ENCODE measurements around the gene MEIS3. TPM values are rescaled to one million over a fixed set of nuclear protein-coding genes. Genes with fewer than 3 reads are reported as not detected.

The MEIS3 gene
- polyA plus RNA-seq, 2 of the 4 experiments (the other 2 are of a cell fraction), result 16.5 to 27.1 TPM

DNA sequence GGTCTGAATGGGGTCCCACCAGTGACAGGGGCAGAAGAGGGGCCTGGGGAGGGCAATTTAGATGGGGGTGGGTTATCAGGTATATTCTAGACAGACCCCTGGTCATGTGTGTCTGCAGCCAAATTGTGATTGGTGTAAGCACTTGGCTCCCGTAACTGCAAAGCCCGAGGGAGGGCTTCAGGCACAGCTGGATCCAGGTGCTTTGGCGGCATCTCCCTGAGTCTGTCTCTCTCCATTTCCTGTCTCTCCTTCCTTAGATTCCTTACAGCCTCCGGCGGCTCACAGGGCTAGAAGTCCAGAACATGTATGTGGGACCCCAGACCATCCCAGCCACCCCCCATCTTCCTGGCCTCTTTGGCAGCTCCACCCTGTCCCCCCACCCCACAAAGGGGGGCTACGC lies 38.8 kb downstream of the MEIS3 start:
- no peak overlapping the region for H3K4me3 ChIP-seq
- ATAC-seq (no peak), DNase-seq (ENCODE audit: low read depth in 1 of 2, low spot score in 1 of 2) (no peak), FAIRE-seq (no peak)
- TF ChIP-seq, protein P1, sequence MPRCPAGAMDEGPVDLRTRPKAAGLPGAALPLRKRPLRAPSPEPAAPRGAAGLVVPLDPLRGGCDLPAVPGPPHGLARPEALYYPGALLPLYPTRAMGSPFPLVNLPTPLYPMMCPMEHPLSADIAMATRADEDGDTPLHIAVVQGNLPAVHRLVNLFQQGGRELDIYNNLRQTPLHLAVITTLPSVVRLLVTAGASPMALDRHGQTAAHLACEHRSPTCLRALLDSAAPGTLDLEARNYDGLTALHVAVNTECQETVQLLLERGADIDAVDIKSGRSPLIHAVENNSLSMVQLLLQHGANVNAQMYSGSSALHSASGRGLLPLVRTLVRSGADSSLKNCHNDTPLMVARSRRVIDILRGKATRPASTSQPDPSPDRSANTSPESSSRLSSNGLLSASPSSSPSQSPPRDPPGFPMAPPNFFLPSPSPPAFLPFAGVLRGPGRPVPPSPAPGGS (IDR thresholded peaks at IDR 0.05), result no peak
- no peak for TF ChIP-seq CHD4 (IDR thresholded peaks at IDR 0.05; ENCODE audit: borderline replicate concordance)
- H3K27ac ChIP-seq, result no peak overlapping the region
- 0 out of 3 replicates have a peak, but pooled peaks cover 6% of the 10 kb centered on the region for H3K4me1 ChIP-seq
- ChIA-PET CTCF (interaction anchor here (0.6 to 11.0 kb wide), 8 partner anchors 10 to 252 kb away, joined by 3 to 138 read pairs (median 4); partner anchors contain the start of gene DHX34), POLR2A (no interaction called here)
- H3K4me2 ChIP-seq, result no peak overlapping the region
- WGBS (ENCODE audit: missing lambda C conversion rate), result 94% methylated on average over 6 of the region's 6 CpGs
- no peaks in the 10 kb centered on the region for H3K9me3 ChIP-seq

DNA sequence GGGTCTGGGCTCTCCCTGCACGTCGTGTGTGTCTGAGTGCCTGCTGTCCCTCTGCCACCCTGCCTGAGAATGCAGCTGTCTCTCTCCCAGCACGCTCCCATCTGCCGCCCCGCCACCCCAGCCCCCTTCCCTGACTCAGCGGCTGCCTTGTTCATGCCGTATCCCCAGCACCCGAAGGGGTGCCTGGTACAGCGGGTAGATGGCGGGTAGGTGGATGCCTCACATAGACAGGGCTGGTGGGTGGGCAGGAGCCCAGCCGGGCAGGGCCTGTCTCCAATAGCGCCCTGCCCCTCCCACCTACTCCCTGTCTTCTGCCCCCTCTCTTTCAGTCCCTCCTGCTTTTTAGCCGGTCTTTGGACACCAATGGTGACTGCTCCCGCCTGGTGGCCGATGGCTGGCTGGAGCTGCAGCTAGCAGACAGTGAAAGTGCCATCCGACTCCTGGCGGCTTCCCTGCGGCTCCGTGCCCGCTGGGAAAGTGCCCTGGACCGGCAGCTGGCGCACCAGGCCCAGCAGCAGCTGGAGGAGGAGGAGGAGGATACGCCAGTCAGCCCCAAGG lies 39.9 kb downstream of the MEIS3 start:
- Histone ChIP-seq H3K9me3 (no peaks in the 10 kb centered on the region), H3K4me3 (no peak overlapping the region), H3K4me2 (no peak overlapping the region), H3K4me1 (0 out of 3 replicates have a peak, but pooled peaks cover 6% of the 10 kb centered on the region), H3K27ac (no peak overlapping the region)
- CTCF ChIA-PET, result interaction anchor here (0.6 to 11.0 kb wide), 7 partner anchors 10 to 456 kb away, joined by 3 to 138 read pairs (median 5); no protein-coding TSS in a partner anchor
- no peak for DNase-seq (ENCODE audit: low read depth in 1 of 2, low spot score in 1 of 2)
- TF ChIP-seq EHF (CRISPR knock-in tag; IDR thresholded peaks at IDR 0.05) (no peak), EHMT2 (IDR thresholded peaks at IDR 0.05; ENCODE audit: low read depth) (no peak)
- WGBS (ENCODE audit: missing lambda C conversion rate), result 91% methylated on average over 22 of the region's 23 CpGs
- ATAC-seq, result no peak
- no peak for FAIRE-seq
- POLR2A ChIA-PET, result no interaction called here

DNA sequence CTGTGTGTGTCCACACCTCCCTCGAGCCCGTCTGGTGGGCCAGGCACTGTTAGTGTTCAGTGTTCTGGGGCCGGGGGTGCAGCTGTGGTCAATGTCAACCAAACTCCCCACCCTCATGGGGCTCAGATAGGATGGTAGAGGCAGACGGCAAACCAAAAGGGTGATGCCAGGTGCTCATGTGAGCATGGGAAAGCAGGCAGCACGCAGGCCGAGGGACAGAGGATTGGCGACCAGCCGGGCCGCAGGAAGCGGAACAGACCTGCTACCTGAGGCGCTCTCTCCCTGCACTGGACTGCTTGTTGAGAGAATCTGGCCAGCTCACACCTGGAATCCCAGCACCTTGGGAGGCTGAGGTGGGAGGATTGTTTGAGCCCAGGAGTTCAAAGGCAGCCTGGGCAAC lies 41.1 kb downstream of the MEIS3 start:
- TF ChIP-seq RNF2 (IDR thresholded peaks at IDR 0.05; ENCODE audit: borderline replicate concordance, low read depth) (no peak), HDAC2 (IDR thresholded peaks at IDR 0.05) (no peak), RARB (CRISPR knock-in tag; IDR thresholded peaks at IDR 0.05) (no peak), MYC (IDR thresholded peaks at IDR 0.05; ENCODE audit: borderline replicate concordance, low read length) (no peak), CEBPB (IDR thresholded peaks at IDR 0.05) (no peak), ESRRA (IDR thresholded peaks at IDR 0.05; ENCODE audit: borderline replicate concordance, low read length) (no peak), BHLHE40 (IDR thresholded peaks at IDR 0.05; ENCODE audit: low read depth, low read length) (no peak)
- TF ChIP-seq, protein P2, sequence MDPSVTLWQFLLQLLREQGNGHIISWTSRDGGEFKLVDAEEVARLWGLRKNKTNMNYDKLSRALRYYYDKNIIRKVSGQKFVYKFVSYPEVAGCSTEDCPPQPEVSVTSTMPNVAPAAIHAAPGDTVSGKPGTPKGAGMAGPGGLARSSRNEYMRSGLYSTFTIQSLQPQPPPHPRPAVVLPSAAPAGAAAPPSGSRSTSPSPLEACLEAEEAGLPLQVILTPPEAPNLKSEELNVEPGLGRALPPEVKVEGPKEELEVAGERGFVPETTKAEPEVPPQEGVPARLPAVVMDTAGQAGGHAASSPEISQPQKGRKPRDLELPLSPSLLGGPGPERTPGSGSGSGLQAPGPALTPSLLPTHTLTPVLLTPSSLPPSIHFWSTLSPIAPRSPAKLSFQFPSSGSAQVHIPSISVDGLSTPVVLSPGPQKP (IDR thresholded peaks at IDR 0.05; ENCODE audit: low read depth, low read length), result no peak
- DNase-seq (ENCODE audit: low read depth in 1 of 2, low spot score in 1 of 2) (no peak), FAIRE-seq (no peak), ATAC-seq (no peak)
- POLR2A ChIA-PET, result interaction anchor here (0.8 kb wide), 1 partner anchor 29 kb away, joined by 3 read pairs; no protein-coding TSS in a partner anchor
- Histone ChIP-seq H3K4me1 (0 out of 3 replicates have a peak, but pooled peaks cover 2% of the 10 kb centered on the region), H3K9me3 (no peaks in the 10 kb centered on the region), H3K27ac (no peak overlapping the region), H3K4me3 (no peak overlapping the region), H3K4me2 (no peak overlapping the region)
- CTCF ChIA-PET, result interaction anchor here (0.6 to 11.0 kb wide), 12 partner anchors 9 to 93 kb away, joined by 3 to 138 read pairs (median 4); partner anchors contain the start of gene DHX34
- 96% methylated on average over 11 of the region's 11 CpGs for WGBS (ENCODE audit: missing lambda C conversion rate)

DNA sequence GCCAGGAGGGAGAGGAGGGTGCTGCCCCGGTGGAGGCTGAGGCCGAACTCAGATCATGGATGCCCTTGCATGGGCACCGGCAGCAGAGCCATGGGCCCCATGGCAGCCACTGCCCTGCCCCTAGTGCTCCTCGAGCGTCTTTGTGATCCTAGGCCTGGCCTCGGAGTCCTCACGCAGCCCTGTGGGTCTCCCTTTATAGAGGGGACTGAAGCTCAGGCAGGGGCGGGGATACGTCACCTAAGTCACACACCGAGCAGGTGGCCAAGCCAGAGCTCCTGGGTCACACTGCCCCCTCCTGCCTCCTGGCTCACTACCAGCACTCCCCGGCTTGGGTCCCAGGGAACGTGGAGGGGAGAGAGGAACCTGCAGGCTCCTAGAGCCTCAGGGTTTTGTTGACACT lies 41.5 kb downstream of the MEIS3 start:
- H3K4me2 ChIP-seq, result no peak overlapping the region
- no peak overlapping the region for H3K4me3 ChIP-seq
- no peaks in the 10 kb centered on the region for H3K4me1 ChIP-seq
- ChIA-PET CTCF (interaction anchor here (0.6 to 11.0 kb wide), 11 partner anchors 8 to 93 kb away, joined by 3 to 138 read pairs (median 4); partner anchors contain the start of gene DHX34), POLR2A (interaction anchor here (0.8 kb wide), 1 partner anchor 29 kb away, joined by 3 read pairs; no protein-coding TSS in a partner anchor)
- ATAC-seq, result no peak
- WGBS (ENCODE audit: missing lambda C conversion rate), result 88% methylated on average over 11 of the region's 12 CpGs
- H3K27ac ChIP-seq, result no peak overlapping the region
- no peak for FAIRE-seq
- TF ChIP-seq, protein P3, sequence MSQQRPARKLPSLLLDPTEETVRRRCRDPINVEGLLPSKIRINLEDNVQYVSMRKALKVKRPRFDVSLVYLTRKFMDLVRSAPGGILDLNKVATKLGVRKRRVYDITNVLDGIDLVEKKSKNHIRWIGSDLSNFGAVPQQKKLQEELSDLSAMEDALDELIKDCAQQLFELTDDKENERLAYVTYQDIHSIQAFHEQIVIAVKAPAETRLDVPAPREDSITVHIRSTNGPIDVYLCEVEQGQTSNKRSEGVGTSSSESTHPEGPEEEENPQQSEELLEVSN (IDR thresholded peaks at IDR 0.05; ENCODE audit: borderline replicate concordance, low read depth), result no peak
- TF ChIP-seq, protein P4, sequence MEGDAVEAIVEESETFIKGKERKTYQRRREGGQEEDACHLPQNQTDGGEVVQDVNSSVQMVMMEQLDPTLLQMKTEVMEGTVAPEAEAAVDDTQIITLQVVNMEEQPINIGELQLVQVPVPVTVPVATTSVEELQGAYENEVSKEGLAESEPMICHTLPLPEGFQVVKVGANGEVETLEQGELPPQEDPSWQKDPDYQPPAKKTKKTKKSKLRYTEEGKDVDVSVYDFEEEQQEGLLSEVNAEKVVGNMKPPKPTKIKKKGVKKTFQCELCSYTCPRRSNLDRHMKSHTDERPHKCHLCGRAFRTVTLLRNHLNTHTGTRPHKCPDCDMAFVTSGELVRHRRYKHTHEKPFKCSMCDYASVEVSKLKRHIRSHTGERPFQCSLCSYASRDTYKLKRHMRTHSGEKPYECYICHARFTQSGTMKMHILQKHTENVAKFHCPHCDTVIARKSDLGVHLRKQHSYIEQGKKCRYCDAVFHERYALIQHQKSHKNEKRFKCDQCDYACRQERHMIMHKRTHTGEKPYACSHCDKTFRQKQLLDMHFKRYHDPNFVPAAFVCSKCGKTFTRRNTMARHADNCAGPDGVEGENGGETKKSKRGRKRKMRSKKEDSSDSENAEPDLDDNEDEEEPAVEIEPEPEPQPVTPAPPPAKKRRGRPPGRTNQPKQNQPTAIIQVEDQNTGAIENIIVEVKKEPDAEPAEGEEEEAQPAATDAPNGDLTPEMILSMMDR (IDR thresholded peaks at IDR 0.05), result no peak
- no peak for TF ChIP-seq RCOR1 (IDR thresholded peaks at IDR 0.05; ENCODE audit: low read depth, low read length)
- no peak for TF ChIP-seq EHF (CRISPR knock-in tag; IDR thresholded peaks at IDR 0.05)
- no peak for TF ChIP-seq HEYL (CRISPR knock-in tag; IDR thresholded peaks at IDR 0.05)
- no peak for TF ChIP-seq NPAS2 (CRISPR knock-in tag; IDR thresholded peaks at IDR 0.05; ENCODE audit: borderline replicate concordance)
- no peak for TF ChIP-seq MYC (IDR thresholded peaks at IDR 0.05; ENCODE audit: borderline replicate concordance, low read length)
- TF ChIP-seq KDM5A (IDR thresholded peaks at IDR 0.05), result no peak
- TF ChIP-seq CHD2 (IDR thresholded peaks at IDR 0.05; ENCODE audit: low read length, partially characterized antibody), result no peak
- DNase-seq (ENCODE audit: low read depth in 1 of 2, low spot score in 1 of 2), result no peak
- no peaks in the 10 kb centered on the region for H3K9me3 ChIP-seq
